ENCODE measurements around the gene SLC23A2. TPM values are rescaled to one million over a fixed set of nuclear protein-coding genes. Genes with fewer than 3 reads are reported as not detected.

Gene SLC23A2
- total RNA-seq, 1 experiment from 2014 or later = 10.1 TPM

- DNase-seq (ENCODE audit: low spot score) = no peak
- in situ Hi-C loops (cut with HindIII; ENCODE audit: low sequenced_read_pairs) = no loop called here
Observed at GRCh38 chr20:4812216-4812615, 189.1 kb downstream of the SLC23A2 start.

- no peak for DNase-seq (ENCODE audit: low spot score)
- in situ Hi-C loops (cut with HindIII; ENCODE audit: low sequenced_read_pairs) = no loop called here
Observed at GRCh38 chr20:4811661-4812181, 189.6 kb downstream of the SLC23A2 start.

GRCh38 chr20:4811257-4811656, 190.1 kb downstream of the SLC23A2 start:
- in situ Hi-C loops (cut with HindIII; ENCODE audit: low sequenced_read_pairs) = no loop called here

GRCh38 chr20:4810426-4811019, 190.8 kb downstream of the SLC23A2 start:
- in situ Hi-C loops (cut with HindIII; ENCODE audit: low sequenced_read_pairs) = no loop called here
- DNase-seq (ENCODE audit: low spot score) = no peak

More at GRCh38 chr20:4811257-4811656, 190.1 kb downstream of the SLC23A2 start:
- no peak for DNase-seq (ENCODE audit: low spot score)

GRCh38 chr20:4809707-4810106, 191.6 kb downstream of the SLC23A2 start:
- no peak for DNase-seq (ENCODE audit: low spot score)
- in situ Hi-C loops (cut with HindIII; ENCODE audit: low sequenced_read_pairs) = no loop called here

GRCh38 chr20:4808872-4809271, 192.4 kb downstream of the SLC23A2 start:
- in situ Hi-C loops (cut with HindIII; ENCODE audit: low sequenced_read_pairs) = no loop called here
- DNase-seq (ENCODE audit: low spot score) = no peak

GRCh38 chr20:4805663-4806449, 195.5 kb downstream of the SLC23A2 start:
- in situ Hi-C loops (cut with HindIII; ENCODE audit: low sequenced_read_pairs) = no loop called here
- no peak for DNase-seq (ENCODE audit: low spot score)

- in situ Hi-C loops (cut with HindIII; ENCODE audit: low sequenced_read_pairs) = no loop called here
- DNase-seq (ENCODE audit: low spot score) = no peak
Observed at GRCh38 chr20:4802527-4802926, 198.8 kb downstream of the SLC23A2 start.

Other genes with a start within 250 kb of the SLC23A2 start
- gene RASSF2, start 177.9 kb downstream of the SLC23A2 start, total RNA-seq (2014; rRNA removed; shearing (Covaris generic)) = 1.7 and 3.4 TPM in 2 replicates
- 105 and 117 TPM in 2 replicates for gene TMEM230, start 111.6 kb upstream of the SLC23A2 start, total RNA-seq (2014; rRNA removed; shearing (Covaris generic))
- gene PCNA, start 118.4 kb upstream of the SLC23A2 start, total RNA-seq (2014; rRNA removed; shearing (Covaris generic)) = 290 and 347 TPM in 2 replicates
- gene CDS2, start 125.5 kb upstream of the SLC23A2 start, total RNA-seq (2014; rRNA removed; shearing (Covaris generic)) = 12.0 and 12.7 TPM in 2 replicates